Activated T-helper 1 cell treated with anti-CD3 and anti-CD28 coated beads, Interleukin-2, amount 50 U/mL, for 16 hours (primary cell): ENCODE measurements around the gene XK.
"Not testable (repeated sequence)": the region's sequence is repeated elsewhere in the genome, so short reads cannot be mapped to it uniquely, and the experiment has no call there.

Experiments used
- DNase-seq, 2 donors: peaks; one replicate each; pipeline ENCODE4 v3.0.0-alpha.2; 2020; ENCODE audit warnings: low read depth in 1 of 2, low spot score in 1 of 2

The XK gene

GRCh38 chrX:37685381-37686359 lies at the start of gene XK:
Gene XK (plus strand): TSS chrX:37685791. CDS start chrX:37685962, 171 bp downstream.
- DNase-seq = peak in 1 of 2 donors; percentile 4

- no peak for DNase-seq
These were observed 47.5 kb upstream of the XK start for GRCh38 chrX:37638047-37638446.

GRCh38 chrX:37640142-37640541 lies 45.4 kb upstream of the XK start:
- DNase-seq = no peak

GRCh38 chrX:37641859-37642258 lies 43.7 kb upstream of the XK start:
- DNase-seq = no peak

- DNase-seq = no peak
These were observed 40.9 kb upstream of the XK start for GRCh38 chrX:37644381-37645305.

GRCh38 chrX:37646254-37646653 lies 39.3 kb upstream of the XK start:
- DNase-seq = no peak

GRCh38 chrX:37650879-37651278 lies 34.7 kb upstream of the XK start:
- DNase-seq = not testable (repeated sequence)

- no peak for DNase-seq
These were observed 33.6 kb upstream of the XK start for GRCh38 chrX:37651921-37652452.

- no peak for DNase-seq
These were observed 32.9 kb upstream of the XK start for GRCh38 chrX:37652589-37653231.

GRCh38 chrX:37653397-37654085 lies 32.0 kb upstream of the XK start:
- no peak for DNase-seq

- DNase-seq = no peak
These were observed 27.1 kb upstream of the XK start for GRCh38 chrX:37658343-37659030.

- no peak for DNase-seq
These were observed 26.5 kb upstream of the XK start for GRCh38 chrX:37659047-37659446.

GRCh38 chrX:37662181-37662580 lies 23.4 kb upstream of the XK start:
- DNase-seq = no peak

GRCh38 chrX:37666516-37666915 lies 19.1 kb upstream of the XK start:
- no peak for DNase-seq

- DNase-seq = no peak
These were observed 18.4 kb upstream of the XK start for GRCh38 chrX:37667141-37667540.

- DNase-seq = no peak
These were observed 13.0 kb upstream of the XK start for GRCh38 chrX:37672563-37672962.

GRCh38 chrX:37676811-37677210 lies 8.8 kb upstream of the XK start:
- no peak for DNase-seq

- DNase-seq = no peak
These were observed 8.3 kb upstream of the XK start for GRCh38 chrX:37677243-37677642.

GRCh38 chrX:37677765-37678164 lies 7.8 kb upstream of the XK start:
- DNase-seq = no peak

- DNase-seq = no peak
These were observed 7.0 kb upstream of the XK start for GRCh38 chrX:37678574-37678973.
